Measurements from ENCODE around the gene CD6. TPM values are rescaled to one million over a fixed set of nuclear protein-coding genes. Genes with fewer than 3 reads are reported as not detected.

The CD6 gene
- total and polyA plus RNA-seq, 10 of the 15 experiments (the other 5 are each of a cell fraction or from before 2014, with no cell fraction given), result 0.37 to 17.6 (median 6.2) TPM

DNA sequence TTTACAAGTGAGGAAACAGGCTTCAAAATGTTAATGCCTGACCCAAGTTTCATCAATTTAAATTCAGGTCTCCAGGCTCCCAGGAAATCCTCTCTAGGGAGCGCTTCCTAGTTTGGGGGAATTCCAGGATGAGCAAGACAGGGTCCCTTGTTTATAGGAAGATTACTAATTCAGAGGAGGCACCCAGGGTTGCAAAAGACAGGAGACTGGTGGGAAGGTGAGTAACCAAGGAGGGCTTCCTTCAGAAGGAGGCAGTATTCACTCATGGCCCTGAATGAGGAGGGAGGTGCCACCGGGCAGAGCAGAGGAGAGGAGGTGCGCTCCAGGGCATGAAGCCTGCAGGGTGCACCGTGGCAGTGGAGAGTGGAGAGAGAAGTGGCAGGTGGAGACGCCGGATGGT lies 45.6 kb upstream of the CD6 start:
- in situ Hi-C loops (cut with MboI) (no loop called here), intact Hi-C loops (cut with micrococcal nuclease; ENCODE audit: unreplicated experiment) (no loop called here)
- TF ChIP-seq NR2C2 (IDR thresholded peaks at IDR 0.05; ENCODE audit: borderline replicate concordance, control insufficient read depth, insufficient read length, low read depth), result no peak
- TF ChIP-seq BRCA1 (IDR thresholded peaks at IDR 0.05; ENCODE audit: low read depth, low read length), result no peak
- no peak for TF ChIP-seq POU2F2 (IDR thresholded peaks at IDR 0.05; ENCODE audit: borderline replicate concordance, low read depth, low read length)
- TF ChIP-seq STAT3 (IDR thresholded peaks at IDR 0.05; ENCODE audit: low read depth, low read length), result no peak
- TF ChIP-seq POLR2AphosphoS2 (IDR thresholded peaks at IDR 0.05; ENCODE audit: low read depth, low read length), result no peak
- no peak for TF ChIP-seq FOXK2 (IDR thresholded peaks at IDR 0.05)
- no peak for TF ChIP-seq MTA2 (IDR thresholded peaks at IDR 0.05; ENCODE audit: low read depth)
- no peak for TF ChIP-seq ZBTB33 (IDR thresholded peaks at IDR 0.05)
- Histone ChIP-seq H3K36me3 (ENCODE audit: control insufficient read depth in 2 of 2, insufficient read depth in 2 of 2, low read length in 1 of 2) (peaks cover 2 to 15% of the 10 kb centered on the region in 2 experiments; a peak in 3 of 4 replicates), H3K4me3 (no peak overlapping the region), H3K27me3 (replicated peaks in 1 of 2; ENCODE audit: control insufficient read depth in 2 of 2, insufficient read depth in 2 of 2, low read length in 1 of 2) (no peaks in the 10 kb centered on the region), H4K20me1 (ENCODE audit: control insufficient read depth, insufficient read depth) (no peaks in the 10 kb centered on the region), H2AFZ (ENCODE audit: control insufficient read depth, low read depth, low read length) (no peak overlapping the region), H3K27ac (ENCODE audit: control insufficient read depth, insufficient read depth) (no peak overlapping the region), H3K9me3 (replicated peaks; ENCODE audit: control insufficient read depth, insufficient read depth, low read length) (no peaks in the 10 kb centered on the region), H3K4me1 (ENCODE audit: control insufficient read depth, insufficient read depth, low read length) (peaks cover 22% of the 10 kb centered on the region), H3K79me2 (ENCODE audit: control insufficient read depth, insufficient read depth, low read length) (no peaks in the 10 kb centered on the region), H3K9ac (ENCODE audit: control insufficient read depth, insufficient read depth, low read length) (no peak overlapping the region), H3K4me2 (ENCODE audit: control insufficient read depth, insufficient read depth) (peak overlapping the region; percentile 98)
- ChIA-PET CTCF (interaction anchor here (0.5 to 0.6 kb wide), 2 partner anchors 23 to 203 kb away, joined by 3 read pairs; no protein-coding TSS in a partner anchor), SMC1A (ENCODE audit: uncharacterized antibody, unreplicated experiment) (no interaction called here), POLR2A (interaction anchor here (0.6 to 1.4 kb wide), 2 partner anchors 9 to 16 kb away, joined by 3 to 4 read pairs; no protein-coding TSS in a partner anchor), RAD21 (ENCODE audit: unreplicated experiment) (interaction anchor here (0.6 to 1.2 kb wide), 2 partner anchors 22 to 43 kb away, joined by 3 to 5 read pairs; no protein-coding TSS in a partner anchor)
- ATAC-seq (0 out of 3 replicates have a peak, but pooled peaks have one; percentile 4), FAIRE-seq (no peak), DNase-seq (ENCODE audit: low read depth, low spot score) (no peak)
- 43% methylated on average over 6 of the region's 6 CpGs for WGBS (ENCODE audit: insufficient coverage, insufficient replicate concordance, low lambda C conversion rate, missing lambda C conversion rate)
- BruUV-seq (replicated peaks), result no TSS peak
